Activated naive CD8-positive, alpha-beta T cell treated with anti-CD3 and anti-CD28 coated beads for 36 hours (primary cell): Measurements from ENCODE around the gene DOCK2. TPM values are rescaled to one million over a fixed set of nuclear protein-coding genes. Genes with fewer than 3 reads are reported as not detected.

Source experiments
- DNase-seq: peaks from one replicate; pipeline ENCODE4 v3.0.0; 2021
- H3K27ac Mint-ChIP-seq: one replicate; pipeline ENCODE4 v1.8.0; 2022; ENCODE audit warnings: mild to moderate bottlenecking, moderate library complexity, mixed read lengths
- H3K27me3 Mint-ChIP-seq: one replicate; pipeline ENCODE4 v1.8.0; 2022; ENCODE audit warnings: mild to moderate bottlenecking, mixed read lengths
- H3K36me3 Mint-ChIP-seq: one replicate; pipeline ENCODE4 v1.8.0; 2021; ENCODE audit warnings: mild to moderate bottlenecking, mixed read lengths
- H3K4me1 Mint-ChIP-seq: one replicate; pipeline ENCODE4 v1.8.0; 2021; ENCODE audit warnings: mixed read lengths
- H3K4me3 Mint-ChIP-seq: one replicate; pipeline ENCODE4 v1.8.0; 2022; ENCODE audit warnings: mild to moderate bottlenecking, moderate library complexity, mixed read lengths
- H3K9me3 Mint-ChIP-seq: one replicate; pipeline ENCODE4 v1.8.0; 2022; ENCODE audit warnings: mixed read lengths
- total RNA-seq, 2 experiments: library from RNA; stranded (reverse); gene quantifications; one replicate each; pipeline ENCODE4 v1.2.3, GENCODE V29; 2021

The DOCK2 gene
- total RNA-seq, 2 experiments from 2014 or later: 149 TPM

GRCh38 chr5:170107674-170108073 lies 470.6 kb downstream of the DOCK2 start:
- DNase-seq: no peak
- Mint-ChIP-seq H3K4me3 (no peak overlapping the region), H3K27ac (no peak overlapping the region), H3K36me3 (no peaks in the 10 kb centered on the region), H3K27me3 (peaks cover 17% of the 10 kb centered on the region), H3K4me1 (no peaks in the 10 kb centered on the region), H3K9me3 (no peaks in the 10 kb centered on the region)

GRCh38 chr5:170108266-170108785 lies 471.3 kb downstream of the DOCK2 start:
- Mint-ChIP-seq H3K27me3 (peaks cover 17% of the 10 kb centered on the region), H3K27ac (no peak overlapping the region), H3K9me3 (no peaks in the 10 kb centered on the region), H3K4me1 (no peaks in the 10 kb centered on the region), H3K4me3 (no peak overlapping the region), H3K36me3 (no peaks in the 10 kb centered on the region)
- DNase-seq: no peak

GRCh38 chr5:170109059-170110031 lies 472.3 kb downstream of the DOCK2 start:
- DNase-seq: no peak
- Mint-ChIP-seq H3K4me1 (no peaks in the 10 kb centered on the region), H3K36me3 (no peaks in the 10 kb centered on the region), H3K4me3 (no peak overlapping the region), H3K9me3 (no peaks in the 10 kb centered on the region), H3K27ac (no peak overlapping the region), H3K27me3 (peaks cover 17% of the 10 kb centered on the region)

GRCh38 chr5:170110403-170111087 lies 473.5 kb downstream of the DOCK2 start:
- DNase-seq: no peak
- Mint-ChIP-seq H3K27me3 (peaks cover 12% of the 10 kb centered on the region), H3K36me3 (no peaks in the 10 kb centered on the region), H3K27ac (no peak overlapping the region), H3K4me3 (no peak overlapping the region), H3K9me3 (no peaks in the 10 kb centered on the region), H3K4me1 (no peaks in the 10 kb centered on the region)

GRCh38 chr5:170111088-170111785 lies 474.2 kb downstream of the DOCK2 start:
- no peaks in the 10 kb centered on the region for H3K9me3 Mint-ChIP-seq
- no peaks in the 10 kb centered on the region for H3K36me3 Mint-ChIP-seq
- H3K4me1 Mint-ChIP-seq: no peaks in the 10 kb centered on the region
- peaks cover 9% of the 10 kb centered on the region for H3K27me3 Mint-ChIP-seq
- no peak overlapping the region for H3K4me3 Mint-ChIP-seq
- no peak for DNase-seq
- H3K27ac Mint-ChIP-seq: no peak overlapping the region

- DNase-seq: no peak
- H3K9me3 Mint-ChIP-seq: no peaks in the 10 kb centered on the region
- H3K36me3 Mint-ChIP-seq: no peaks in the 10 kb centered on the region
- no peak overlapping the region for H3K27ac Mint-ChIP-seq
- no peaks in the 10 kb centered on the region for H3K27me3 Mint-ChIP-seq
- no peak overlapping the region for H3K4me3 Mint-ChIP-seq
- H3K4me1 Mint-ChIP-seq: no peaks in the 10 kb centered on the region
Observed at GRCh38 chr5:170112876-170113521, 475.9 kb downstream of the DOCK2 start.

GRCh38 chr5:170113522-170113900 lies 476.4 kb downstream of the DOCK2 start:
- Mint-ChIP-seq H3K9me3 (no peaks in the 10 kb centered on the region), H3K4me1 (no peaks in the 10 kb centered on the region), H3K4me3 (no peak overlapping the region), H3K27ac (no peak overlapping the region), H3K36me3 (no peaks in the 10 kb centered on the region), H3K27me3 (no peaks in the 10 kb centered on the region)
- DNase-seq: no peak

GRCh38 chr5:170114271-170114670 lies 477.2 kb downstream of the DOCK2 start:
- no peak for DNase-seq
- Mint-ChIP-seq H3K36me3 (no peaks in the 10 kb centered on the region), H3K9me3 (no peaks in the 10 kb centered on the region), H3K4me1 (no peaks in the 10 kb centered on the region), H3K4me3 (no peak overlapping the region), H3K27me3 (no peaks in the 10 kb centered on the region), H3K27ac (no peak overlapping the region)

- Mint-ChIP-seq H3K27me3 (no peaks in the 10 kb centered on the region), H3K9me3 (no peaks in the 10 kb centered on the region), H3K4me1 (no peaks in the 10 kb centered on the region), H3K27ac (no peak overlapping the region), H3K36me3 (no peaks in the 10 kb centered on the region), H3K4me3 (no peak overlapping the region)
- no peak for DNase-seq
Observed at GRCh38 chr5:170115925-170116324, 478.9 kb downstream of the DOCK2 start.

- no peak overlapping the region for H3K4me3 Mint-ChIP-seq
- no peaks in the 10 kb centered on the region for H3K27me3 Mint-ChIP-seq
- H3K27ac Mint-ChIP-seq: no peak overlapping the region
- no peaks in the 10 kb centered on the region for H3K36me3 Mint-ChIP-seq
- no peaks in the 10 kb centered on the region for H3K4me1 Mint-ChIP-seq
- DNase-seq: no peak
- no peaks in the 10 kb centered on the region for H3K9me3 Mint-ChIP-seq
Observed at GRCh38 chr5:170117736-170118135, 480.7 kb downstream of the DOCK2 start.

GRCh38 chr5:170120576-170120975 lies 483.5 kb downstream of the DOCK2 start:
- Mint-ChIP-seq H3K4me1 (no peaks in the 10 kb centered on the region), H3K9me3 (peaks cover 3% of the 10 kb centered on the region), H3K36me3 (no peaks in the 10 kb centered on the region), H3K27me3 (no peaks in the 10 kb centered on the region), H3K27ac (no peak overlapping the region), H3K4me3 (no peak overlapping the region)
- DNase-seq: no peak

GRCh38 chr5:170121321-170121720 lies 484.2 kb downstream of the DOCK2 start:
- no peaks in the 10 kb centered on the region for H3K4me1 Mint-ChIP-seq
- H3K4me3 Mint-ChIP-seq: no peak overlapping the region
- H3K9me3 Mint-ChIP-seq: peaks cover 10% of the 10 kb centered on the region
- no peak for DNase-seq
- no peak overlapping the region for H3K27ac Mint-ChIP-seq
- peaks cover 6% of the 10 kb centered on the region for H3K27me3 Mint-ChIP-seq
- peaks cover 3% of the 10 kb centered on the region for H3K36me3 Mint-ChIP-seq

- H3K4me3 Mint-ChIP-seq: no peak overlapping the region
- H3K27ac Mint-ChIP-seq: no peak overlapping the region
- H3K9me3 Mint-ChIP-seq: peaks cover 18% of the 10 kb centered on the region
- H3K27me3 Mint-ChIP-seq: peaks cover 28% of the 10 kb centered on the region
- peaks cover 3% of the 10 kb centered on the region for H3K36me3 Mint-ChIP-seq
- no peaks in the 10 kb centered on the region for H3K4me1 Mint-ChIP-seq
- DNase-seq: no peak
Observed at GRCh38 chr5:170126061-170126460, 489.0 kb downstream of the DOCK2 start.

GRCh38 chr5:170126626-170127025 lies 489.6 kb downstream of the DOCK2 start:
- no peak overlapping the region for H3K4me3 Mint-ChIP-seq
- H3K9me3 Mint-ChIP-seq: peaks cover 18% of the 10 kb centered on the region
- no peak overlapping the region for H3K27ac Mint-ChIP-seq
- no peak for DNase-seq
- H3K27me3 Mint-ChIP-seq: peaks cover 28% of the 10 kb centered on the region
- H3K4me1 Mint-ChIP-seq: no peaks in the 10 kb centered on the region
- H3K36me3 Mint-ChIP-seq: peaks cover 3% of the 10 kb centered on the region
